GM23338 (cell line): ENCODE results near the gene CFLAR. TPM values are rescaled to one million over a fixed set of nuclear protein-coding genes. Genes with fewer than 3 reads are reported as not detected.

ENCODE experiments used
- ATAC-seq: fragments of 200-7000 bp; cut with Tn5 transposase; 3 replicates; pipeline ENCODE4 v1.9.1; 2020
- DNase-seq: peaks from one replicate; pipeline ENCODE4 v3.0.0-alpha.2; 2015; ENCODE audit warnings: low spot score
- H2AFZ ChIP-seq: fragments of 200-600 bp; sonication (generic); 2 replicates; pipeline ENCODE4 v1.8.0; 2016; ENCODE audit warnings: antibody characterized with exemption, mild to moderate bottlenecking, moderate library complexity
- H3F3A ChIP-seq: fragments of 200-600 bp; sonication (generic); replicated peaks from 2 replicates; pipeline ENCODE4 v1.8.0; 2017; ENCODE audit warnings: antibody characterized with exemption, mixed run types, low read depth
- H3K27ac ChIP-seq: fragments of 200-600 bp; sonication (generic); 2 replicates; pipeline ENCODE4 v1.6.1; 2016; ENCODE audit warnings: low read depth
- H3K27me3 ChIP-seq: fragments of 200-600 bp; sonication (generic); 2 replicates; pipeline ENCODE4 v1.8.0; 2016; ENCODE audit warnings: mild to moderate bottlenecking, mixed run types, moderate library complexity; ENCODE audit not compliant: insufficient read depth
- H3K36me3 ChIP-seq: fragments of 200-600 bp; sonication (generic); 2 replicates; pipeline ENCODE4 v1.8.0; 2016; ENCODE audit warnings: mild to moderate bottlenecking; ENCODE audit not compliant: insufficient read depth
- H3K4me1 ChIP-seq: fragments of 200-600 bp; sonication (generic); 2 replicates; pipeline ENCODE4 v1.8.0; 2016; ENCODE audit warnings: mild to moderate bottlenecking, moderate library complexity; ENCODE audit not compliant: insufficient read depth
- H3K4me2 ChIP-seq: fragments of 200-600 bp; sonication (generic); 2 replicates; pipeline ENCODE4 v1.7.1; 2017; ENCODE audit warnings: mixed run types
- H3K4me3 ChIP-seq: fragments of 200-600 bp; sonication (generic); 2 replicates; pipeline ENCODE4 v1.6.1; 2016; ENCODE audit warnings: mixed run types
- H3K79me2 ChIP-seq: fragments of 200-600 bp; sonication (generic); replicated peaks from 2 replicates; pipeline ENCODE4 v1.8.0; 2017; ENCODE audit warnings: mild to moderate bottlenecking; ENCODE audit not compliant: insufficient read depth
- H3K9me2 ChIP-seq: fragments of 200-600 bp; sonication (generic); 2 replicates; pipeline ENCODE4 v1.8.0; 2017; ENCODE audit not compliant: insufficient read depth
- H4K20me1 ChIP-seq: fragments of 200-600 bp; sonication (generic); replicated peaks from 2 replicates; pipeline ENCODE4 v1.8.0; 2017; ENCODE audit warnings: mild to moderate bottlenecking; ENCODE audit not compliant: insufficient read depth
- H3K27ac Mint-ChIP-seq: 2 replicates; pipeline ENCODE4 v1.8.0; 2020; ENCODE audit warnings: inconsistent platforms, mild to moderate bottlenecking, moderate library complexity, mixed read lengths
- H3K27me3 Mint-ChIP-seq: 3 replicates; pipeline ENCODE4 v1.8.0; 2022; ENCODE audit warnings: low read depth, mild to moderate bottlenecking, moderate library complexity, mixed read lengths, inconsistent platforms; ENCODE audit not compliant: insufficient read depth, poor library complexity
- H3K36me3 Mint-ChIP-seq: 3 replicates; pipeline ENCODE4 v1.8.0; 2021; ENCODE audit warnings: low read depth, mild to moderate bottlenecking, inconsistent platforms, moderate library complexity, mixed read lengths
- H3K4me1 Mint-ChIP-seq: 3 replicates; pipeline ENCODE4 v1.8.0; 2020; ENCODE audit warnings: mild to moderate bottlenecking, inconsistent platforms, mixed read lengths
- H3K4me3 Mint-ChIP-seq: 3 replicates; pipeline ENCODE4 v1.8.0; 2021; ENCODE audit warnings: moderate library complexity, mild to moderate bottlenecking, inconsistent platforms, mixed read lengths
- H3K9me3 Mint-ChIP-seq: 3 replicates; pipeline ENCODE4 v1.8.0; 2020; ENCODE audit warnings: moderate library complexity, mild to moderate bottlenecking, inconsistent platforms, mixed read lengths
- CREB1 ChIP-seq: fragments of 250-450 bp; sonication (Bioruptor Pico); IDR thresholded peaks from 2 replicates; pipeline ENCODE4 v1.5.0; 2020; ENCODE audit warnings: low read depth, mild to moderate bottlenecking, moderate library complexity
- CTCF ChIP-seq, 2 experiments: fragments of 200-600 bp in 1 of 2; sonication (generic) in 1 of 2; conservative IDR thresholded peaks; 2 replicates each; pipeline versions ENCODE4 v1.5.1 to v1.6.1; 2016 to 2017; ENCODE audit warnings: antibody characterized with exemption in 2 of 2, low read depth in 2 of 2, mild to moderate bottlenecking in 2 of 2, moderate library complexity in 1 of 2
- EZH2 ChIP-seq: fragments of 200-600 bp; sonication (generic); IDR thresholded peaks from one replicate; pipeline ENCODE4 v1.8.0; 2017; ENCODE audit warnings: antibody characterized with exemption, mild to moderate bottlenecking, low read depth; ENCODE audit not compliant: unreplicated experiment
- EZH2phosphoT487 ChIP-seq: fragments of 200-600 bp; sonication (generic); IDR thresholded peaks from one replicate; pipeline ENCODE4 v1.8.1; 2018; ENCODE audit warnings: antibody characterized with exemption; ENCODE audit not compliant: unreplicated experiment
- JUNB ChIP-seq: IDR thresholded peaks from one replicate; pipeline ENCODE4 v1.6.1; 2016; ENCODE audit warnings: antibody characterized with exemption; ENCODE audit not compliant: unreplicated experiment
- NANOG ChIP-seq: IDR thresholded peaks from 2 replicates; pipeline ENCODE4 v1.6.1; 2016; ENCODE audit warnings: antibody characterized with exemption, borderline replicate concordance
- REST ChIP-seq: IDR thresholded peaks from one replicate; pipeline ENCODE4 v1.6.1; 2018; ENCODE audit warnings: antibody characterized with exemption; ENCODE audit not compliant: unreplicated experiment
- STAT1 ChIP-seq: IDR thresholded peaks from one replicate; pipeline ENCODE4 v1.6.1; 2016; ENCODE audit warnings: antibody characterized with exemption; ENCODE audit not compliant: unreplicated experiment
- ZNF114 ChIP-seq: fragments of 250-450 bp; sonication (Bioruptor Pico); IDR thresholded peaks from 2 replicates; pipeline ENCODE4 v1.5.0; 2020; ENCODE audit warnings: mild to moderate bottlenecking, moderate library complexity
- ZNF331 ChIP-seq: fragments of 250-450 bp; sonication (Bioruptor Pico); IDR thresholded peaks from 2 replicates; pipeline ENCODE4 v1.5.0; 2020; ENCODE audit warnings: low read depth, mild to moderate bottlenecking, moderate library complexity
- polyA plus RNA-seq: library from polyadenylated mRNA; unstranded; fragments of >200 nt; fragmentation: Nextera tagmentation; extraction: Ambion mirVana; gene quantifications from 2 replicates; pipeline ENCODE4 v1.2.1, GENCODE V29; 2016
- total RNA-seq: library from RNA; depleted of rRNA; stranded (reverse); fragments of >200 nt; shearing (Covaris generic); gene quantifications from 2 replicates; pipeline ENCODE4 v1.2.3, GENCODE V29; 2014

CFLAR gene
- total and polyA plus RNA-seq, 2 experiments from 2014 or later = 10.1 to 15.1 TPM

- TF ChIP-seq REST (no peak), CTCF (conservative IDR thresholded peaks at IDR 0.05; ENCODE audit: low read depth in 2 of 2) (no peak), EZH2 (no peak), CREB1 (CRISPR knock-in tag) (no peak), ZNF114 (no peak), ZNF331 (CRISPR knock-in tag) (no peak), NANOG (no peak), EZH2phosphoT487 (no peak)
Observed at GRCh38 chr2:201203916-201204654, 88.1 kb downstream of the CFLAR start (continued).

- H3K27me3 Mint-ChIP-seq = no peaks in the 10 kb centered on the region
- ATAC-seq = no peak
- no peak overlapping the region for H3K27ac Mint-ChIP-seq
- Histone ChIP-seq H4K20me1 (no peaks in the 10 kb centered on the region), H3K27me3 (no peaks in the 10 kb centered on the region), H3K4me3 (no peak overlapping the region), H3K4me2 (no peak overlapping the region), H3K36me3 (no peaks in the 10 kb centered on the region), H3K79me2 (no peaks in the 10 kb centered on the region), H3K4me1 (no peaks in the 10 kb centered on the region), H3F3A (no peaks in the 10 kb centered on the region), H3K27ac (peak overlapping the region; percentile 50; the same call in 1 of the 2 replicates), H2AFZ (no peak overlapping the region), H3K9me2 (no peaks in the 10 kb centered on the region)
- H3K36me3 Mint-ChIP-seq = no peaks in the 10 kb centered on the region
- H3K4me1 Mint-ChIP-seq = peaks cover 6% of the 10 kb centered on the region
- no peak overlapping the region for H3K4me3 Mint-ChIP-seq
- no peaks in the 10 kb centered on the region for H3K9me3 Mint-ChIP-seq
- no peak for DNase-seq
- TF ChIP-seq CREB1 (CRISPR knock-in tag) (no peak), REST (no peak), JUNB (no peak), NANOG (no peak), STAT1 (no peak)
Observed at GRCh38 chr2:201204655-201205514, 88.9 kb downstream of the CFLAR start.
